CD14-positive monocyte (primary cell): Measurements from ENCODE around the gene SEMA6D. TPM values are rescaled to one million over a fixed set of nuclear protein-coding genes. Genes with fewer than 3 reads are reported as not detected.

Experiments used
- DNase-seq, 3 donors: peaks; one replicate each; pipeline ENCODE4 v3.0.0-alpha.2; 2011 to 2022
- H2AFZ ChIP-seq: 2 replicates; pipeline ENCODE4 v1.6.0; 2012; ENCODE audit warnings: mild to moderate bottlenecking, low read depth, low read length, inconsistent platforms; ENCODE audit not compliant: insufficient read depth, poor library complexity, severe bottlenecking
- H3K27ac ChIP-seq, 2 donors: 1 replicate in 1 of 2; 2 replicates in 1 of 2; pipeline ENCODE4 v1.5.1; 2012 to 2013; ENCODE audit warnings: low read length in 2 of 2, control low read depth in 1 of 2, inconsistent platforms in 1 of 2, low read depth in 1 of 2, mild to moderate bottlenecking in 1 of 2
- H3K27me3 ChIP-seq, 2 donors: one replicate each; pipeline versions ENCODE4 v1.6.0 to v1.6.1; 2011 to 2013; ENCODE audit warnings: low read length in 2 of 2; ENCODE audit not compliant: control insufficient read depth in 2 of 2, insufficient read depth in 2 of 2
- H3K36me3 ChIP-seq, 2 donors: replicated peaks in 1 of 2; 1 replicate in 1 of 2; 2 replicates in 1 of 2; pipeline versions ENCODE4 v1.5.1 to v1.6.1; 2012 to 2013; ENCODE audit warnings: low read length in 2 of 2, control low read depth in 1 of 2, inconsistent platforms in 1 of 2, mild to moderate bottlenecking in 1 of 2; ENCODE audit not compliant: insufficient read depth in 2 of 2, control insufficient read depth in 1 of 2
- H3K4me1 ChIP-seq, 2 donors: 1 replicate in 1 of 2; 2 replicates in 1 of 2; pipeline versions ENCODE4 v1.5.1 to v1.6.1; 2012 to 2013; ENCODE audit warnings: low read length in 2 of 2, control low read depth in 1 of 2, inconsistent platforms in 1 of 2, mild to moderate bottlenecking in 1 of 2, moderate library complexity in 1 of 2; ENCODE audit not compliant: insufficient read depth in 2 of 2, control insufficient read depth in 1 of 2
- H3K4me2 ChIP-seq: replicated peaks from 2 replicates; pipeline ENCODE3; 2012; ENCODE audit warnings: low read length, moderate library complexity, mild to moderate bottlenecking; ENCODE audit not compliant: poor library complexity, severe bottlenecking; ENCODE audit errors: extremely low read depth
- H3K4me3 ChIP-seq, 3 experiments: fragments of 200-600 bp in 1 of 3; sonication (generic) in 1 of 3; replicated peaks in 1 of 3; 1 replicate in 2 of 3; 2 replicates in 1 of 3; pipeline ENCODE4 v1.5.1; 2011 to 2013; ENCODE audit warnings: low read length in 3 of 3, mild to moderate bottlenecking in 3 of 3, control low read depth in 2 of 3, low read depth in 2 of 3, inconsistent platforms in 1 of 3, moderate library complexity in 1 of 3
- H3K79me2 ChIP-seq: 2 replicates; pipeline ENCODE4 v1.6.0; 2012; ENCODE audit warnings: mild to moderate bottlenecking, control low read depth, inconsistent platforms, low read length, moderate library complexity; ENCODE audit not compliant: insufficient read depth
- H3K9ac ChIP-seq: 2 replicates; pipeline ENCODE4 v1.6.0; 2017; ENCODE audit warnings: low read length, mild to moderate bottlenecking; ENCODE audit not compliant: insufficient read depth, poor library complexity, severe bottlenecking
- H3K9me3 ChIP-seq, 2 donors: replicated peaks in 1 of 2; 1 replicate in 1 of 2; 2 replicates in 1 of 2; pipeline versions ENCODE4 v1.5.1 to v1.6.1; 2012 to 2013; ENCODE audit warnings: low read length in 2 of 2, control low read depth in 1 of 2; ENCODE audit not compliant: control insufficient read depth in 1 of 2, insufficient read depth in 1 of 2
- H4K20me1 ChIP-seq: 2 replicates; pipeline ENCODE4 v1.6.0; 2012; ENCODE audit warnings: mild to moderate bottlenecking, low read length, control low read depth, moderate library complexity; ENCODE audit not compliant: insufficient read depth
- H3K27ac Mint-ChIP-seq, 7 donors: one replicate each; pipeline ENCODE4 v1.8.0; 2020; ENCODE audit warnings: mild to moderate bottlenecking in 7 of 7, mixed read lengths in 7 of 7, moderate library complexity in 6 of 7, inconsistent platforms in 2 of 7
- H3K27me3 Mint-ChIP-seq, 3 donors: one replicate each; pipeline ENCODE4 v1.8.0; 2021 to 2022; ENCODE audit warnings: low read depth in 3 of 3, mild to moderate bottlenecking in 3 of 3, mixed read lengths in 3 of 3, moderate library complexity in 3 of 3, inconsistent platforms in 1 of 3
- H3K36me3 Mint-ChIP-seq, 2 donors: one replicate each; pipeline ENCODE4 v1.8.0; 2020; ENCODE audit warnings: mixed read lengths in 2 of 2, inconsistent platforms in 1 of 2, mild to moderate bottlenecking in 1 of 2
- H3K4me1 Mint-ChIP-seq: one replicate; pipeline ENCODE4 v1.8.0; 2020; ENCODE audit warnings: mild to moderate bottlenecking, mixed read lengths
- H3K4me3 Mint-ChIP-seq, 2 donors: one replicate each; pipeline ENCODE4 v1.8.0; 2020; ENCODE audit warnings: mild to moderate bottlenecking in 2 of 2, mixed read lengths in 2 of 2, moderate library complexity in 1 of 2
- H3K9me3 Mint-ChIP-seq, 7 donors: one replicate each; pipeline ENCODE4 v1.8.0; 2020 to 2022; ENCODE audit warnings: mixed read lengths in 7 of 7, mild to moderate bottlenecking in 6 of 7, moderate library complexity in 6 of 7, inconsistent platforms in 2 of 7
- CTCF ChIP-seq: fragments of 200-600 bp; IDR thresholded peaks from one replicate; pipeline ENCODE4 v1.8.0; 2022; ENCODE audit warnings: antibody characterized with exemption, mild to moderate bottlenecking
- WGBS: methylation state at CpG from one replicate; pipeline ENCODE4 v1.1.5; 2013; ENCODE audit warnings: missing lambda C conversion rate; ENCODE audit not compliant: insufficient coverage; 5-methylcytosine and 5-hydroxymethylcytosine counted together
- intact Hi-C, 2 donors: fragments of 100-400 bp; cut with micrococcal nuclease; formaldehyde crosslinking; loops; one replicate each; pipeline versions ENCODE4 v1.15.0 to v1.15.1; 2023
- polyA plus RNA-seq, 3 donors: library from polyadenylated mRNA; depleted of rRNA in 1 of 3; unstranded in 2 of 3; stranded (reverse) in 1 of 3; fragments of 300-500 nt in 2 of 3; fragments of >200 nt in 1 of 3; fragmentation: Illumina TruSeq in 2 of 3; gene quantifications; 1 replicate in 2 of 3; 2 replicates in 1 of 3; pipeline ENCODE4 v1.2.3, GENCODE V29; 2012 to 2021

SEMA6D gene
- polyA plus RNA-seq, 3 donors, result not detected

DNA sequence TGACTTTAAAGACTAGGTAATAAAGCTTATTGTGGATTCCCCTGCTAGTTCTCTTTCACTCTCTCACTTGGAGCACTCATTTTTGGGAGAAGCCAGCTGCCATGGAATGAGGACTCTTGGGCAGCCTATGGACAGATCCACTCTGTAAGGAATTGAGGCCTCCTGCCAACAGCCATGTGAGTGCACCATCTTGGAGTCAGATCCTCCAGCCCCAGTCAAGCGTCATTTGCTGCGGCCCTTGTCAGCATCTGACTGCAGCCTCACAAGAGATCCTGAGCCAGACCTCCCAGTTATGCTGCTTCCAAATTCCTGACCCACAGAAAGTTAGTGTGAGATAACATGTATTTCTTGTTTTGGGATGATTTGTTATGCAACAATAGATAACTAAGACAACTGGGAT lies 101.9 kb downstream of the SEMA6D start:
- 80% methylated on average over 1 of the region's 2 CpGs for WGBS
- intact Hi-C loops, result no loop called here

DNA sequence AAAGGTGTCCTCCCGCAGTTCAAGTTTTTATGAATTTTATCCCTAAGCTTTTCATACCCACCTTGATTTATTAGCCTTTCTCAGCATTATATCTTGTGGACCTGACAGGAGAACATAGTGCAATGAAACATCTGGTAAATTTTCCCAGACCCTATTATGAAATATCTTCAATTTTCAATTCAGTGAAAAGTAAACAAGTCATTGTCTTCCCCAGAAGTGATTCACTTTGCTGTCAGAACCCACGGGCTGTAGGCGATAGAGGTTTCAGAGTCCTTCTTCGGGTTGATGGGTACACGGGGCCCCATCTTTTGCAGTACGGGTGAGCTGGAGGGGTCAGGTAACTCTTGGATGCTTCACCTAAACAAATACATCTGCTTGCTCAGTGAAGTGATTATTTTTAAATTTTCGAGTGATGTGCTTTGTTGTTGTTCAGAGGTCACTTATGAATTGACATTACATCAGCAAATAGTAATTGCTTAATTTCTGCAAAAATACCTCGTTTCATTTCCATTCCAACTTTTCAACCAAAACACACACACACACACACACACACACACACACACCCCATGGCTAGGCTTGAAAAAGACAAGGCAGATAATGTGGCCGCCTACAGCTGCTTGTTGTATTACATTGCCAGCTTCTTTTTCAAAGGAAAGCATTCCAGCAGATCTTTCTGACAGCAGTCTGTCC lies 102.9 kb downstream of the SEMA6D start:
- Mint-ChIP-seq H3K4me1 (no peaks in the 10 kb centered on the region), H3K27ac (no peak overlapping the region), H3K9me3 (no peaks in the 10 kb centered on the region), H3K27me3 (peaks cover 0 to 2% (median 2%) of the 10 kb centered on the region in 3 donors), H3K36me3 (no peaks in the 10 kb centered on the region), H3K4me3 (no peak overlapping the region)
- Histone ChIP-seq H4K20me1 (no peaks in the 10 kb centered on the region), H3K27me3 (peaks cover 0 to 3% of the 10 kb centered on the region in 2 donors), H3K27ac (no peak overlapping the region), H3K4me2 (no peak overlapping the region), H3K79me2 (no peaks in the 10 kb centered on the region), H3K9me3 (no peaks in the 10 kb centered on the region), H3K4me3 (no peak overlapping the region), H3K4me1 (no peaks in the 10 kb centered on the region), H3K36me3 (no peaks in the 10 kb centered on the region), H2AFZ (no peak overlapping the region), H3K9ac (no peak overlapping the region)
- 88% methylated on average over 4 of the region's 9 CpGs for WGBS
- DNase-seq, result no peak
- no peak for TF ChIP-seq CTCF
- intact Hi-C loops, result no loop called here

More for the DNA sequence above, 101.9 kb downstream of the SEMA6D start:
- Histone ChIP-seq H3K36me3 (no peaks in the 10 kb centered on the region), H4K20me1 (no peaks in the 10 kb centered on the region), H3K4me1 (no peaks in the 10 kb centered on the region), H3K27me3 (peaks cover 0 to 3% of the 10 kb centered on the region in 2 donors), H3K27ac (no peak overlapping the region), H3K4me2 (no peak overlapping the region), H3K9me3 (no peaks in the 10 kb centered on the region), H3K9ac (no peak overlapping the region), H3K4me3 (no peak overlapping the region), H2AFZ (no peak overlapping the region), H3K79me2 (no peaks in the 10 kb centered on the region)
- H3K27ac Mint-ChIP-seq, result no peak overlapping the region
- H3K4me3 Mint-ChIP-seq, result no peak overlapping the region
- peaks cover 0 to 2% (median 2%) of the 10 kb centered on the region in 3 donors for H3K27me3 Mint-ChIP-seq
- no peak for DNase-seq
- no peaks in the 10 kb centered on the region for H3K4me1 Mint-ChIP-seq
- no peak for TF ChIP-seq CTCF
- H3K36me3 Mint-ChIP-seq, result no peaks in the 10 kb centered on the region
- no peaks in the 10 kb centered on the region for H3K9me3 Mint-ChIP-seq
